Smooth muscle cell (in vitro differentiated cells): ENCODE results near the gene SPACA9. TPM values are rescaled to one million over a fixed set of nuclear protein-coding genes. Genes with fewer than 3 reads are reported as not detected.

ENCODE experiments used
- DNase-seq: peaks from one replicate; lab custom pipeline; 2025; ENCODE audit not compliant: unreplicated experiment; lab: John Stamatoyannopoulos, UW
- H2AFZ ChIP-seq: fragments of 200-600 bp; sonication (generic); 2 replicates; pipeline ENCODE4 v1.6.0; 2016; ENCODE audit warnings: antibody characterized with exemption, low read depth, mild to moderate bottlenecking
- H3F3A ChIP-seq: fragments of 200-600 bp; sonication (generic); 2 replicates; pipeline ENCODE4 v1.6.0; 2017; ENCODE audit warnings: antibody characterized with exemption, low read depth
- H3K27ac ChIP-seq: fragments of 200-600 bp; sonication (generic); 2 replicates; pipeline ENCODE4 v1.5.1; 2016; ENCODE audit warnings: low read depth, mild to moderate bottlenecking
- H3K27me3 ChIP-seq: fragments of 200-600 bp; sonication (generic); 2 replicates; pipeline ENCODE4 v1.6.1; 2016; ENCODE audit warnings: low read depth, mild to moderate bottlenecking
- H3K36me3 ChIP-seq: fragments of 200-600 bp; sonication (generic); 2 replicates; pipeline ENCODE4 v1.5.1; 2016; ENCODE audit warnings: low read depth
- H3K4me1 ChIP-seq: fragments of 200-600 bp; sonication (generic); 2 replicates; pipeline ENCODE4 v1.5.1; 2016; ENCODE audit warnings: low read depth
- H3K4me2 ChIP-seq: fragments of 200-600 bp; sonication (generic); 2 replicates; pipeline ENCODE4 v1.6.0; 2016; ENCODE audit warnings: mild to moderate bottlenecking
- H3K4me3 ChIP-seq: fragments of 200-600 bp; sonication (generic); 2 replicates; pipeline ENCODE4 v1.5.1; 2016; ENCODE audit warnings: mild to moderate bottlenecking
- H3K79me2 ChIP-seq: fragments of 200-600 bp; sonication (generic); 2 replicates; pipeline ENCODE4 v1.6.0; 2016; ENCODE audit warnings: low read depth, mild to moderate bottlenecking
- H3K9ac ChIP-seq: fragments of 200-600 bp; sonication (generic); 2 replicates; pipeline ENCODE4 v1.6.0; 2016; ENCODE audit warnings: low read depth
- H3K9me3 ChIP-seq: fragments of 200-600 bp; sonication (generic); replicated peaks from 2 replicates; pipeline ENCODE4 v1.5.1; 2016; ENCODE audit warnings: low read depth
- H4K20me1 ChIP-seq: fragments of 200-600 bp; sonication (generic); 2 replicates; pipeline ENCODE4 v1.6.0; 2016; ENCODE audit warnings: low read depth
- CTCF ChIP-seq: fragments of 200-600 bp; sonication (generic); IDR thresholded peaks from 2 replicates; pipeline ENCODE4 v1.5.1; 2017; ENCODE audit warnings: borderline replicate concordance, mild to moderate bottlenecking, antibody characterized with exemption; ENCODE audit not compliant: insufficient read depth, poor library complexity, severe bottlenecking
- WGBS: methylation state at CpG from one replicate; pipeline ENCODE4 v1.1.7; 2016; ENCODE audit warnings: low lambda C conversion rate; 5-methylcytosine and 5-hydroxymethylcytosine counted together
- polyA plus RNA-seq: library from polyadenylated mRNA; unstranded; fragments of >200 nt; fragmentation: Nextera tagmentation; extraction: Ambion mirVana; gene quantifications from 2 replicates; pipeline ENCODE4 v1.2.1, GENCODE V29; 2016
- total RNA-seq: library from RNA; depleted of rRNA; stranded (reverse); fragments of >200 nt; gene quantifications from 2 replicates; pipeline ENCODE4 v1.2.3, GENCODE V29; 2014

The SPACA9 gene
- total RNA-seq (0.99 and 2.4 TPM in 2 replicates), polyA plus RNA-seq (6.8 and 8.9 TPM in 2 replicates)

- H3F3A ChIP-seq, result peaks cover 10% of the 10 kb centered on the region
- H3K27ac ChIP-seq, result peak within 1 kb of the TSS; percentile 91
- no peaks in the 10 kb centered on the region for H4K20me1 ChIP-seq
- peak; percentile 36 for DNase-seq
- H3K4me1 ChIP-seq, result no peaks in the 10 kb centered on the region
- H3K79me2 ChIP-seq, result no peaks in the 10 kb centered on the region
- H3K27me3 ChIP-seq, result no peaks in the 10 kb centered on the region
- 37% methylated on average over 26 of the region's 42 CpGs for WGBS
- peak within 1 kb of the TSS; percentile 92 for H3K4me2 ChIP-seq
- H3K9ac ChIP-seq, result peak within 1 kb of the TSS; percentile 97
- TF ChIP-seq CTCF, result no peak
- no peaks in the 10 kb centered on the region for H3K36me3 ChIP-seq
- H3K9me3 ChIP-seq, result no peaks in the 10 kb centered on the region
- peak within 1 kb of the TSS; percentile 99 for H2AFZ ChIP-seq
- H3K4me3 ChIP-seq, result peak within 1 kb of the TSS; percentile 92
These were observed at the start of gene SPACA9 for GRCh38 chr9:132878695-132879456. TSS of gene SPACA9 (plus strand) at chr9:132878898. CDS start at chr9:132883948, 5,050 bp downstream.

- Histone ChIP-seq H3K9me3 (no peaks in the 10 kb centered on the region), H3F3A (no peaks in the 10 kb centered on the region), H3K4me3 (no peak overlapping the region), H3K27ac (no peak overlapping the region), H3K9ac (no peak overlapping the region), H3K27me3 (no peaks in the 10 kb centered on the region), H4K20me1 (no peaks in the 10 kb centered on the region), H3K36me3 (no peaks in the 10 kb centered on the region), H3K4me1 (no peaks in the 10 kb centered on the region), H3K79me2 (no peaks in the 10 kb centered on the region), H3K4me2 (no peak overlapping the region), H2AFZ (no peak overlapping the region)
- WGBS, result 85% methylated on average over 9 of the region's 9 CpGs
- DNase-seq, result no peak
- TF ChIP-seq CTCF, result no peak
These were observed 46.4 kb upstream of the SPACA9 start for GRCh38 chr9:132832171-132832881.

- Histone ChIP-seq H3K27ac (no peak overlapping the region), H4K20me1 (no peaks in the 10 kb centered on the region), H3F3A (no peaks in the 10 kb centered on the region), H2AFZ (no peak overlapping the region), H3K9me3 (no peaks in the 10 kb centered on the region), H3K4me1 (no peaks in the 10 kb centered on the region), H3K27me3 (no peaks in the 10 kb centered on the region), H3K36me3 (no peaks in the 10 kb centered on the region), H3K79me2 (no peaks in the 10 kb centered on the region), H3K4me2 (no peak overlapping the region), H3K9ac (no peak overlapping the region), H3K4me3 (no peak overlapping the region)
- WGBS, result 89% methylated on average over 24 of the region's 24 CpGs
- DNase-seq, result no peak
- no peak for TF ChIP-seq CTCF
These were observed 45.1 kb upstream of the SPACA9 start for GRCh38 chr9:132833550-132834121.
